ENCODE results near the gene FBXW4. TPM values are rescaled to one million over a fixed set of nuclear protein-coding genes. Genes with fewer than 3 reads are reported as not detected.

The FBXW4 gene
- total RNA-seq, 2 experiments from 2014 or later, result 37.6 to 38.2 TPM

DNA sequence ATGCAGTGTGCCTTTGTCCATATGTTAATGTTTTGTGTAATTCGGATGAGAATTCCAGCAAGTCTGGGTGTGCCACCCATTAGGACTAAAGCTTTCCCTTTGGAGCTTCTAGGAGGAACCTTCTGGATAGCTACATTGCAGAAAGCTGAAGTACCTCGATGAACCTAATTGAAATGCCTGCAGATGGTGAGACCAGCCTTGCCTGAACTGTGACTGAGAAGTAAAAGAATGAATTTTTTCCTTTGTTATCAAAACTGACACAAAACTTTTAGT, 31.1 kb upstream of the FBXW4 start:
- H3K4me3 Mint-ChIP-seq, result no peak overlapping the region
- TF ChIP-seq, protein P1, sequence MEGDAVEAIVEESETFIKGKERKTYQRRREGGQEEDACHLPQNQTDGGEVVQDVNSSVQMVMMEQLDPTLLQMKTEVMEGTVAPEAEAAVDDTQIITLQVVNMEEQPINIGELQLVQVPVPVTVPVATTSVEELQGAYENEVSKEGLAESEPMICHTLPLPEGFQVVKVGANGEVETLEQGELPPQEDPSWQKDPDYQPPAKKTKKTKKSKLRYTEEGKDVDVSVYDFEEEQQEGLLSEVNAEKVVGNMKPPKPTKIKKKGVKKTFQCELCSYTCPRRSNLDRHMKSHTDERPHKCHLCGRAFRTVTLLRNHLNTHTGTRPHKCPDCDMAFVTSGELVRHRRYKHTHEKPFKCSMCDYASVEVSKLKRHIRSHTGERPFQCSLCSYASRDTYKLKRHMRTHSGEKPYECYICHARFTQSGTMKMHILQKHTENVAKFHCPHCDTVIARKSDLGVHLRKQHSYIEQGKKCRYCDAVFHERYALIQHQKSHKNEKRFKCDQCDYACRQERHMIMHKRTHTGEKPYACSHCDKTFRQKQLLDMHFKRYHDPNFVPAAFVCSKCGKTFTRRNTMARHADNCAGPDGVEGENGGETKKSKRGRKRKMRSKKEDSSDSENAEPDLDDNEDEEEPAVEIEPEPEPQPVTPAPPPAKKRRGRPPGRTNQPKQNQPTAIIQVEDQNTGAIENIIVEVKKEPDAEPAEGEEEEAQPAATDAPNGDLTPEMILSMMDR (IDR thresholded peaks at IDR 0.05), result no peak
- ATAC-seq (no peak), DNase-seq (no peak)
- H3K27ac Mint-ChIP-seq, result no peak overlapping the region
- ChIA-PET CTCF (interaction anchor here (2.0 kb wide), 1 partner anchor 123 kb away, joined by 5 read pairs; no protein-coding TSS in a partner anchor), POLR2A (no interaction called here)
- intact Hi-C loops (cut with micrococcal nuclease), result no loop called here
- peaks cover 11% of the 10 kb centered on the region for H3K27me3 Mint-ChIP-seq
- H3K4me1 Mint-ChIP-seq (ENCODE audit: low read depth), result no peaks in the 10 kb centered on the region
- H3K36me3 Mint-ChIP-seq (ENCODE audit: low read depth), result no peaks in the 10 kb centered on the region
- H3K9me3 Mint-ChIP-seq, result no peaks in the 10 kb centered on the region

DNA sequence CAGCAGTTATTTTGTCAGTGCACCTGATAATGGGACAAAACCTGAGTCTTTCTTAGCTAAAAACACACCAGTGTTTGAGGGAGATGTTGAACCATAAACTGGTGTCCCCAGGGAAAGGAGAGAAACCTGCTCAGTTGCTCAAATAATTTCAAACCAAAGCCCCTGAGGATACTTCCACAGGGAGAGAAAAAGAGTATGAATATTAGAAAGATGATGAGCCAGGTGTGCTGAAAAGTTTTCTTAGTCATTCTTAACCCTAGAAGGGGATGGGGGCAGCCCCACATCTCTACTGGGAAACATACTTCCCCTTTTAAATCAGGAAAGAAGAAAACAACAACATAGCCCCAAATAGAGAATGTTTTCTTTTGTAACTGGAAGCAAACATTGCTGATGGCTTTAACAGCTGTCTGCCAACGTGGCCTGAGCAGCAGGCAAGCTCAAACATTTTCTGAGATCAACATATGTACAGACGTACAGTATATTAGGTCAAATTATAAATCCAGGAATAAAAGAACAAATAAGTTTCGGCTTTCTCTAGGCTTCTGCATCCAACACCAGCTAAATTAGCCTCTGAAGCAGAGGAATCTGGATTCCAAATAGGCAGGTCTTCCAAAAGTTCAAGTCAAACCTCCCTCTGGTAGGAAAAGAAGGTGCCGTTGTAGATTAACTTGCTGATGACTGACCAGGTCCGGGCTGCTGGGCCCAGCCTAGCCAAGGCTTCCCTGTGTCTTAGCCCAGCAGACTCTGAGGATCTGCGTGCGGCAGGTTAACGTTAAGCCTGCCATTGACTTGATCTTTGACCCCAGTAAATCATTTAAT, 30.5 kb upstream of the FBXW4 start:
- no peak overlapping the region for H3K4me3 Mint-ChIP-seq
- no peaks in the 10 kb centered on the region for H3K36me3 Mint-ChIP-seq (ENCODE audit: low read depth)
- no peaks in the 10 kb centered on the region for H3K9me3 Mint-ChIP-seq
- ATAC-seq, result no peak
- TF ChIP-seq, protein P1 (IDR thresholded peaks at IDR 0.05), result no peak
- H3K4me1 Mint-ChIP-seq (ENCODE audit: low read depth), result no peaks in the 10 kb centered on the region
- ChIA-PET POLR2A (no interaction called here), CTCF (interaction anchor here (2.0 kb wide), 1 partner anchor 123 kb away, joined by 5 read pairs; no protein-coding TSS in a partner anchor)
- intact Hi-C loops (cut with micrococcal nuclease), result no loop called here
- H3K27ac Mint-ChIP-seq, result no peak overlapping the region
- no peak for DNase-seq
- H3K27me3 Mint-ChIP-seq, result peaks cover 13% of the 10 kb centered on the region

DNA sequence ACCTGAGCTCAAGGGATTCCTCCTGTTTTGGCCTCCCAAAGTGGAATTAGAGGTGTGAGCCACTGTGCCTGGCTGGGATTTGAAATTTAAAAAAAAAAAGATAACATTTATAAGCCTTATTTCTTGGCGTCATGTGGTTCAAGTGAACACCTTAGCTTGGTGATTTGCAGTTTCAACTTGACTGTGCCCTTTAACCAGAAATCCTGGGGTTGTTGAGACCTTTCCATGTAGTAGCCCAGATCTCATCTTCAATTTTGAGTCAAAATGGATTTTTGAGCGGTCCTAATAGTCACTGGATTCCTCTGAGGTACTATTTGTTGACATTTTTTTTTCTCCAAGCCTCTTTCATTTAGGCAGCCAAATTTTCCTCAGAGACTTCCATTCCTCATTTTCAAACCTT, 29.5 kb upstream of the FBXW4 start:
- Mint-ChIP-seq H3K36me3 (ENCODE audit: low read depth) (no peaks in the 10 kb centered on the region), H3K27ac (no peak overlapping the region), H3K4me3 (no peak overlapping the region), H3K4me1 (ENCODE audit: low read depth) (no peaks in the 10 kb centered on the region), H3K9me3 (no peaks in the 10 kb centered on the region), H3K27me3 (peaks cover 11% of the 10 kb centered on the region)
- intact Hi-C loops (cut with micrococcal nuclease), result no loop called here
- DNase-seq (no peak), ATAC-seq (no peak)
- CTCF ChIA-PET, result interaction anchor here (0.9 to 2.0 kb wide), 2 partner anchors 49 to 122 kb away, joined by 3 to 5 read pairs; no protein-coding TSS in a partner anchor
- POLR2A ChIA-PET, result no interaction called here
- TF ChIP-seq, protein P1 (IDR thresholded peaks at IDR 0.05), result no peak

DNA sequence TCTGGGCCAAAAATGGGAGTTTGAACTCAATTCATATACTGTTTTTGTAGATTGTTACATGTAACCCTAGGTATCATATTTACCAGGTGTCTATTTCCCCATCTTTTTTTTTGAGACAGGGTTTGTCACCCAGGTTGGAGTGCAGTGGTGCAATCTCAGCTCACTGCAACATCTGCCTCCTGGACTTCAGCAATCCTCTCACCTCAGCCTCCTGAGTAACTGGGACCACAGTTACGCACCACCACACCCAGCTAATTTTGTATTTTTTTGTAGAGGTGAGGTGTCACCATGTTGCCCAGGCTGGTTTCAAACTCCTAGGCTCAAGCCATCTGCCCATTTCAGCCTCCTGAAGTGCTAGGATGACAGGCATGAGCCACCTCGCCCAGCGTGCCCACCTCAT, 28.2 kb upstream of the FBXW4 start:
- ChIA-PET POLR2A (interaction anchor here (1.0 kb wide), 1 partner anchor 21 kb away, joined by 3 read pairs; no protein-coding TSS in a partner anchor), CTCF (no interaction called here)
- intact Hi-C loops (cut with micrococcal nuclease), result no loop called here
- no peak overlapping the region for H3K4me3 Mint-ChIP-seq
- DNase-seq (no peak), ATAC-seq (no peak)
- H3K27ac Mint-ChIP-seq, result no peak overlapping the region
- TF ChIP-seq, protein P1 (IDR thresholded peaks at IDR 0.05), result no peak
- no peaks in the 10 kb centered on the region for H3K4me1 Mint-ChIP-seq (ENCODE audit: low read depth)
- no peaks in the 10 kb centered on the region for H3K36me3 Mint-ChIP-seq (ENCODE audit: low read depth)
- peaks cover 15% of the 10 kb centered on the region for H3K27me3 Mint-ChIP-seq
- H3K9me3 Mint-ChIP-seq, result no peaks in the 10 kb centered on the region

DNA sequence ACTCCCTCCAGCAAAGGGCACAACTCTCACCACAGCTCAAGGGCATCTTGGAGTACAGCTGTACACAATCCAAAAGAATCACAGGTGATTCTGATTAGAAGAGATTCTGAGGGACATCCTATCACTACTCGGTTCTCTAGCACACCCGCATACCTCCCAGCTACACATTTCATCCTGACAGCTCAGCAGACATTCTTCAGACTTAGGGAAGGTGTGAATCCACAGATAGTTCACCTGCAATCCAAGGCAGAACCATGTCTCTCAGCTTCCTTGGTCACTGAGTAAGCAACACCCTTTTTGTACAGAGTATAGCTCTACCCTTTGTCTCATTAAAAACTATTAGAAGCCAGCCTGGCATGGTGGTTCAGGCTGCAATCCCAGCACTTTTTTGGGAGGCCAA, 26.8 kb upstream of the FBXW4 start:
- H3K36me3 Mint-ChIP-seq (ENCODE audit: low read depth), result no peaks in the 10 kb centered on the region
- DNase-seq (no peak), ATAC-seq (no peak)
- H3K4me1 Mint-ChIP-seq (ENCODE audit: low read depth), result peaks cover 6% of the 10 kb centered on the region
- no peak overlapping the region for H3K27ac Mint-ChIP-seq
- no peak overlapping the region for H3K4me3 Mint-ChIP-seq
- POLR2A ChIA-PET, result no interaction called here
- TF ChIP-seq, protein P1 (IDR thresholded peaks at IDR 0.05), result no peak
- H3K27me3 Mint-ChIP-seq, result peaks cover 18% of the 10 kb centered on the region
- CTCF ChIA-PET, result interaction anchor here (1.5 kb wide), 1 partner anchor 119 kb away, joined by 4 read pairs; no protein-coding TSS in a partner anchor
- H3K9me3 Mint-ChIP-seq, result no peaks in the 10 kb centered on the region
- intact Hi-C loops (cut with micrococcal nuclease), result no loop called here
